SK-MEL-5 (cell line): ENCODE results near the gene CBFA2T3. TPM values are rescaled to one million over a fixed set of nuclear protein-coding genes. Genes with fewer than 3 reads are reported as not detected.

Experiments used
- DNase-seq: peaks from one replicate; pipeline ENCODE4 v3.0.0-alpha.2; 2016; ENCODE audit warnings: low read depth, low spot score
- in situ Hi-C: cut with HindIII; loops from 2 replicates; pipeline ENCODE4 v1.10.0; 2016; ENCODE audit warnings: low sequenced_read_pairs, high pct_unique_total_duplicates, low pct_unique_long_range_greater_than_20kb
- total RNA-seq: library from RNA; depleted of rRNA; stranded (reverse); fragments of >200 nt; shearing (Covaris generic); gene quantifications from 2 replicates; pipeline ENCODE4 v1.2.3, GENCODE V29; 2014

Gene CBFA2T3
- total RNA-seq, 1 experiment from 2014 or later: not detected

DNA sequence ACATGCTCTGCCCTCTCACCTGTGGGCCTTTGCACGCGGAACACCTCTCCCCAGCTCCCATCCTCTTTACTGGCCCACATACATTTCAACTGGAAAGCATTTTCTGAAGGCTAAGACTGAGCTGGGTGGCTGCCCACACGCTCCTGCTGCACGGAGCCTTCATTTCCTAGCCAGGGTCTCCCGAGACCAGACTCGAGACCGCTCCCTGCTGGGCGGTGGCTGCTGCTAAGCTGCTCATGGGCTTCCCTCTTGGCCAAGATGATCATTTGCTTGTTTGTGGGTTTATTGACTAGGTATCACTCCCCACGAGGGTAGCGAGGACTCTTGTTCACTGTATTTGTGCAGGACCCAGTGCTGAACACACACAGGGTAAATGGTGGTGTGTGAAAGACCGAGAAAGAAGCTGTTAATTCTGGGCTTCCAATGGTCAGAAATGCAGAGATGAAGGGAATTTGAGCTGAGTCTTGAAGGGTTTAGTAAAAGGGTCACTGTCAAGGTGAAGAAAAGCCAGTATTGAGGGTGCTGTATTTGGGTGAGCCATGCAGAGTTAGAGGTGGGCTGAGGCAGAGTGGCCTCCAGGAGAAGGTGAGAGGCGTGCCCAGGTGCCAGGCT is 119.2 kb downstream of the CBFA2T3 start:
- in situ Hi-C loops: no loop called here
- peak; percentile 78 for DNase-seq

DNA sequence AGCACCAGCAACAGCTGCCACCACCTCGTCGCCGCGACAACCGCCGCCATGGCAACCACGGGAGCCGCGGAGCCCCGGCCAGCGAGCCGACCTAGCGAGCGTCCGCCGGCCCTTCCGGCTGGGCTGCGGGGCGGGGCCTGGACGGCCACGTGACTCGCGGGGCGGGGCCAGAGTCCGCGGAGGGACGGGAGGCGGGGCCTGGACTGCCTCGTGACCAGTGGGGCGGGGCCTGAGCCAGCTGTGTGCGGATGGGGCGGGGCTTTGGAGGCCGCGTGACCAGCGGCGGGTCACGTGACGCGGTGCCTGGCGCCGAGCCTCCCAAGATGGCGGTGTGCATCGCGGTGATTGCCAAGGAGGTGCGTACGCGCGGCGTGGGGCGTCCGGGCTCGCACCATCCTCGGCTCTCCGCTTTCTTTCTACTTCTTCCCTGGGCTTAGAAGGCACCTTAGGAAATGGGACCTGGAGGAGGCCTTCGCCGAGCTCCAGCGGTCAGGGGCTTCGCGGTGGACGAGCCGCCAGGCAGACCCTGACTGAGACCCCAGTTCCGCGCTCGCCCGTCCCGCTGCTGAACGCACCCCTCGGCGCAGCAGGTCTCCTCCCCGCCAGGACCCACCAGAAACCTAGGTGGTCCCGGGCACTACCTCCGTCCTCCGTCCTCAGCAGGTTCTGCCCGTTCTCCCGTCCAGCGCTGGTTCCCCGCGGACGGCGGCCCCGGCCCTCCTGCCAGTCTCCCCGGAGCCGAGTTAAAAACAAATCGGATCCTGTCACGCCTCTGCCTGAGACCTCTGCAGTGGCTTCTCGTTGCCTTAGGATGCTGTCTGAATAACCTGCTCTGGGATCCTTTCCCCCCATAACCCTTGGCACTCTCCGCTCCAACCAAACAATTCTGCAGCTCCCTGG is 119.9 kb downstream of the CBFA2T3 start, which contains the start of the genes GALNS and TRAPPC2L:
TSS of gene GALNS (minus strand) at position 120 of the 900 bp plus-strand sequence. CDS start at position 50, 70 bp downstream.
TSS of gene TRAPPC2L (plus strand) at position 300 of the 900 bp plus-strand sequence. CDS start at position 324, 24 bp downstream.
- peak; percentile 90 for DNase-seq
- in situ Hi-C loops: no loop called here

DNA sequence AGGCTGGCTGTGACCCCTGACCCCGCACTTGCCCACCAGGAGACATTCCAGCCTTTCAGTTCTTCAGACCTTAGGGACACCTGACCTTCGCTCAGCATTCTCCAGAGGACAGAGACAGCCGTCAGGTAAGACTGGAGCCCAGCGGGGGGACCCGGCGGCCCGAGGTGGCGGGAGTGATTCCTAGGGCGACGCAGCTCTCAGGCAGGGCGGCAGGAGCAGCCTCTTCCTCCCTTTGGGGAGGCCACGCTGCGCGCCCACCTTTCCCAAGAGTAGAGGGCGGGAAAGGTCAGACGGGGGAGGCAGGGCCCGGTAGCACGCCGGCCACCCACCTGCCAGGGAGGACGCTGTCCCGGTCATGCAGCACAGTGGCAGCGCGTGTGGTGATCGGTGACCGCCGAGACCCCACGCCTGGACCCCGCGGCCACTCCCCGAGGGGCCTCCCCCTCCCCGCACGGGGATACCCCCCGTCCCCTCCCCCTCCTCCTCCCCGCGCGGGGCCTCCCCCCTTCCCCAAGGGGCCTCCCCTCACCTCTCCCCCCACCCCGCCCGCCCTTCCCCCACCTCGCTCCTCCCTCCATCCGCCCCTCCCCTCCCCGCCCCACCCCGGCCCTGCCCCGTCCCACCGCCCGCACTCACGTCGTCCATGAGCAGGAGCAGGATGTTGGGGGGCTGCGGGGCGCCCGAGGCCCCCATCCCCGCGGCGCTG is 120.7 kb downstream of the CBFA2T3 start:
- in situ Hi-C loops: no loop called here
- no peak for DNase-seq

DNA sequence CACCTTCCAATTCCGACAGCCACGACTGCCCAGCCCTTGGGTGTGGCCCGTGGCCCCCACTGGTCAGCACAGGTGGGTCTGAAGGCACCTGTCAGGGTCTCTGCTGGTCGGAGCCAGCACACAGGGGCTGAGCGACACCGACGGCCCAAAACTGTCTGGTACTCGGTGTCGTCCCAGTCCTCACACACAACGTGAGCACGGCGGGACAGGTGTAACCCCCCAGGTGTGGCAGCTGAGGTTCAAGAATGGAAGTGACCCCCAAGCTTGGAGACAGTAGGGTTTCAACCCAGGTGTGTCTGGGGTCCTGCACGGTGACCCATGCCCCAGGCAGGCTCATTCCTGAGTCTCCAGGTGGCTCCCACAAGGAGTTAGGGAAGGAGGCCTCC is 121.3 kb downstream of the CBFA2T3 start:
- no peak for DNase-seq
- in situ Hi-C loops: no loop called here

DNA sequence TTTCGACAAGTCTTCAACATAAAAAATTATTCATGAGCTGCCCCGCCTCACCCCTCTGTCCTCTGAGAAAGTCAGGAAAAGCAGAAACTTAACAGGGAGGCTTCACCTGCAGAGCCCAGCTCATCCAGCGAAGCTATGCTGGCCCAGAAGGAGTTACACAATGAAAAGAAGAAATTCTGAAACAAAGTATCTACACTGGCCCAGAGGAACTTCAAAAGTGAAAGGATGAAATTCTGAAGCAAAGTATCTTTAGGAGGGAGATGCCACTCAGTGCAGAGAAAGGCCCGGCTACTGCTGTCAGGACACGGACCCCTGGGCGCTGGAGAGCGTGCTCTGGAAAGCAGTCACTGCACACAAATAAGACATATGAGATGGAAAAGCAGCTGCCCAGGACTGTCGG is 121.8 kb downstream of the CBFA2T3 start:
- in situ Hi-C loops: no loop called here
- no peak for DNase-seq

DNA sequence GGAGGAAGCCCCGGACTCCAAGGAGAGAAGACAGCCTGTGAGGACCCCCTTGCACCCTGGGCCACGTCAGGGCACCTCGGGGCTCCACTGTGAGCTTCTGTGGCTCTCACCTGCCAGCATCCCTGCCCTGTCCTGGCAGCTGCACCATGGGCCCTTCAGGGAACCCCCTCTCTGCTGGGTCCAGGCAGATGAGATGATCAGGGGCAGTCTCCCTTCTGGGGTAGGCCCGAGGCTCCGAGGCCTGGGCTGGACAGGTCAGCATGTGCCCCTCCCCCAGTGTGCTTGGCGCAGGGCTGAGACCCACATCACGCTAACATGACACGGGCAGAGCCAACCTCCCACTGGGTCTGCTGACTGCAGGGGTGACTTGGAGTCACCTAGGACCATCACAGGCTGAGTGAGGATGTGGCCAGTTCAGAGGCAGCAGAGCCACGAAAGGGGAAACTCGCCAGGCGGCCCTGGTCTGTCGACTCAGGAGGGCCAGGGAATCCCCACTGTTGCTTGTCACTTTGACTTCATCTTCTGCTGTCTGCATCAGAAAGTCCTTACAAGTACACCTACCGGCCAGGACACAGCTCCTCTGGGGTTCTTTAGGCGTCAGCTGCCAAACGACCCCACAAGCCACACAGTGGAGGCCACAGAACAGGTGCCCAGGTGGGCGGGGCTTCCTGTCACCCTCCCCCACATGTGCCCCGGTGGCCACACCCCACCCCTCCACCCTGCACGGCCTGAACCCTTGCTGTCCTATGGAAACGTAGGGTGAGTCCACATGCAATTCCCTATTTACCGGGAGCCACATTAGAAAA is 122.5 kb downstream of the CBFA2T3 start:
- in situ Hi-C loops: no loop called here
- no peak for DNase-seq

DNA sequence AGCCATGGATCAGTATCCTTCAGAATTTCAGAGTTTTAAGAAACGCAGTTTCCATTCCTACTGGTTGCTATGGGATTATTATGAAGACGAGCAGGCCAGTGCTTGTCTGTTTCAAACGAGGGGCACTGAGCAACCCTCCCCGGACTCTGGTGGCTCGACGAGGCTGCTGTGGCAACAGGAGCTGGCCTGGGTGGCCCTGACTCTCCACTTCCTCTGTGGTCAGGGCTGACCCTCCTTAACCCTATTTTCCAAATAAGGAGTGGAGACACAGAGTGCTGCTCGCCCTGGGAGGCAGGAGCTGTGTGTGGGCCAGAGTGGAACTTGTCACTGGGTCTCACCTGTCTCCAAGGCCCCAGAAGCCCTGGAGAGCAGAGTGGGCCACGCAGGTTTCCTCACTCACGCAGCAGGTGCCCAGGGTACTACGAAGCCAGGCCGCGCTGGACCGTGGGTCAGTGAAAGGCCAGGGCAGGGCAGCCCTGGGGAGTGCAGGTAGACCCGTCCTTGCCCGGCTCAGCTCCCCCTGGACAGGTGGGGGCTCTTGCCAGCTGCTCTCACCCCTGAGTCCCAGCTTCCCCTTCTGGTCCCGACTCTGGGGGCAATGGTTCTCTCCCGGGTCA is 123.6 kb downstream of the CBFA2T3 start:
- in situ Hi-C loops: no loop called here
- DNase-seq: no peak

DNA sequence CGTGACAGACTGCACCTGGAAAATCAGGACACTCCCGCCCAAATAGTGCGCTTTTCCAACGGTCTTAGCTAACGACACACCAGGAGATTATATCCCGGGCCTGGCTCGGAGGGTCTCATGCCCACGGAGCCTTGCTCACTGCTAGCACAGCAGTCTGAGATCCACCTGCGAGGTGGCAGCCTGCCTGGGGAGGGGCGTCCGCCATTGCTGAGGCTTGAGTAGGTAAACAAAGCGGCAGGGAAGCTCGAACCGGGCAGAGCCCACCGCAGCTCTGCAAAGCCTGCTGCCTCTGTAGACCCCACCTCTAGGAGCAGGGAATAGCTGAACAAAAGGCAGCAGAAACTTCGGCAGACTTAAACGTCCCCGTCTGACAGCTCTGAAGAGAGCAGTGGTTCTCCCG is 125.4 kb downstream of the CBFA2T3 start:
- no peak for DNase-seq
- in situ Hi-C loops: no loop called here

DNA sequence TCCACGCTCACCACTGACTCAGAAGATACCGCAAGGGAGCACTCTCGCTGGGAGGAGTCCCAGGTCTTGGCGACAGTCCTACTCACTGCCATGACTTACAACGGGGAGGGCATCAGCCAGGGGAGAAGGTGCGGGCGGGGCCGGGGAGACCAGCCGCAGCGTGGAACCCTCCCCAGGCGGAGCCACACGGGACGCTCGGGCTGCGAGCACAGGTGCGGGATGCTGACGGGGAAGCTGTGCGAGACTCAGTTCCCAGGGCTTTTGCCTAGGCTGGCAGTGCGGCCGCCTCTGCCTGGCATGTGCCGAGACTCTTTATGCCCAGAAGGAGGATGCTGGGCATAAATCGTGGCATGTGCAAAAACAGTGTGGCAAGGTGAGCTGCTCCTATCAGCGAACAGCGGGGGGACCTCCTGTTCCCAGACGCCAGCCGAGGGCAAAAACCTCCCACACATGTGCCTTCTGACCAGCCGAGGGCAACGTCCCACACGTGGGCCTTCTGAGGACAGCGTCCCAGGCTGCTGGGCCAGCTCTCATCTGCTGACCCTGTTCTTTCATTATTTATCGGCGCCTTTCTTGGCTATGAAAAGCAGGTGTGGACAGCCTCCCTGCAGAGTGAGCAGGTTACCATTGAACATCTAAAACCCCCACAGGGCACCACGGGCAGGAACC is 126.3 kb downstream of the CBFA2T3 start:
- in situ Hi-C loops: no loop called here
- DNase-seq: no peak

DNA sequence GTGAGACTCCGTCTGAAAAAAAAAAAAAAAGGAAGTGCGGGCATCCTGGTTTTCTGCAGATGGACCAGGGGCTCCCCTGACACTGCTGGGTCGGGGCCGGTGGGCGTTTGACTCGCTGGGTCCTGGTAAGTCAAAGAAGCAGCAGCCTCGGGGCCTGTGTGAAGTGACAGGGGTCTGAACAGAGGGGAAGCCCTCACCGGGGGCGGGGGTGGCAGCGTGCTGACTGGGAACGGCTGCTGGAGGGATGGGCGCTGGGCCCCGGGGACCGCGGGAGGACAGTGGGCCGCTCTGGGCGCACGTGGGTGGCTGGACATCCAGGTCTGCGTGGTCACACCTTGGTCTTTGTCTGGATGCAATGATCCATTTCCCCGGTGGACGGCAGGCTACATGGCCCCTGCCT is 128.4 kb downstream of the CBFA2T3 start:
- DNase-seq: no peak
- in situ Hi-C loops: no loop called here

DNA sequence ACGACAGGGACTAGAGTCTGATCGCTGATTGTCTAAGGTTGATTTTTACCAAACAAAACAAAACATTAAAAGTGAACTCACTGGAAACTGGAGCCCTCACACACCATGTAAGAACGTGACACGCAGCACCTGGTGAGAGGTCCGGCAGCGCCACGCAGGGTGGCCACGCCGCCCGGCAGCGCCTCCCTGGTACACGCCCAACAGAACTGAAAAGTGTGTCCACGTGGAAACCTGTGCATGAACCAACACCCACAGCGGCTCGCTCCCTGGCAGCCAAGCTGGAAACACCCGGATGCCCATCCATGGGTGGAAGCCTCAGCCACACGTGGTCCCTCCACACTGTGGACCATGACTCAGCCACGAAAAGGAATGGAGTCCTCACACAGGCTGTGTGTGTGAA is 129.4 kb downstream of the CBFA2T3 start:
- DNase-seq: no peak
- in situ Hi-C loops: no loop called here

DNA sequence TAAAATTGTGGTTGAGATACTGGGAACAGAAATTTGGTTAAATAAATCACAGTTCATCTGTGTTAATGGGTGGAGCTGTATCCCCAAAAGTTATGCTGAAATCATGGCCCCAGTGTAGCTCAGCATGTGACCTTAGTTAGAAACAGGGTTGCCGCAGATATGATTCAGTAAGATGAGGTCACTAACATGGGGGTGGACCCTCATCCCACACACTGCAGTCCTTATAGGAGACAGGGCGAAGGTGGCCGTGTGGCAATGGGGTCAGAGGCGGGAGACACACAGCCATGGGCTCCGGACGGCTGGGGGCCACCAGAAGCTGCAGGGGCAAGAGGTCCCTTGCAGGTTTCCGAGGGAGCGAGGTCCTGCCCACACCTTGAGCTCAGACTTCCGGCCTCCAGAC is 130.9 kb downstream of the CBFA2T3 start:
- DNase-seq: no peak
- in situ Hi-C loops: no loop called here

DNA sequence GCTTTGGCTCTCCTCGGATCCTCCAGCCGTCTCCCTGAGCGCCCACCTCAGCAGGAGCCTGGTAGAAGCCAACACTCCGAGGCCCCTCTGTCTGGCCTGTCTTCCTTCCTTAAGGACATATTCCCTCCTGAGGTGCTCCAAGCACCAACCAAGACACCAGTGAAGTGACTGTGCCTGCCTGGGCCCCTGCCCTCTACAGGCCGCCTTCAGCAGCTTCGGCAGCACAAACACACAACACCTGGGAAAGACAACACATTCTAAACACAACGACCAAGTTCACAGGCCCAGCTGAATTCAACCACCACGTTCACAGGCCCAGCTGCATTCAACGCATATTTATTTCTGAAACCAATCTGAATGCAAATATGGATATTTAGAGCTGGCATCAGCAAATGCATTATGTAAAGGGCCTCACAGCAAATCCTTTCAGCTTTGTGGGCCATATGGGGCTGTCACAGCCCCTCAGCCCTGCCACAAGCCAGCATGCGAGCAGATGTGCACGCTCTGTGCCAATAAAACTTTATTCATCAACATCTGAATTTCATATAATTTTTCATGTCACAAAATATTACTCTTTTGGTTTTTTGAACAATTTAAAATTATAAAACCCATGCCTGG is 132.5 kb downstream of the CBFA2T3 start:
- in situ Hi-C loops: no loop called here
- DNase-seq: no peak

DNA sequence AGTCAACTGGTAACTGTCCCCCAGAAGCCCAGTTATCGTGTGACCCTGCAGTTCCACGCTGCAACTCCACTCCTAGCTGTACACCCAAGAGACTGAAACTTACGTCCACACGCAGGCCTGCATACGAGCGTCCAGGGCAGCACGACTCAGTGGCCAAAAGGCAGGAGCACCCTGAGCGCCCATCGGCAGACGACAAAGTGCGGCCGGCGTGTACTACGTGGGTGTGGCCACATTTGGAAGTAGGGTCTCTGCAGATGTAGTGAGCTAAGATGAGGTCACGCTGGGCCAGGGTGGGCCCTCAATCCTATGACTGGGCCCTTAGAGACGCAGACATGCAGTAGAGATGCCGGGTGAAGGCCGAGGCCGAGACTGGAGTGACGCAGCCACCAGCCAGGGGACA is 133.8 kb downstream of the CBFA2T3 start:
- DNase-seq: no peak
- in situ Hi-C loops: no loop called here

DNA sequence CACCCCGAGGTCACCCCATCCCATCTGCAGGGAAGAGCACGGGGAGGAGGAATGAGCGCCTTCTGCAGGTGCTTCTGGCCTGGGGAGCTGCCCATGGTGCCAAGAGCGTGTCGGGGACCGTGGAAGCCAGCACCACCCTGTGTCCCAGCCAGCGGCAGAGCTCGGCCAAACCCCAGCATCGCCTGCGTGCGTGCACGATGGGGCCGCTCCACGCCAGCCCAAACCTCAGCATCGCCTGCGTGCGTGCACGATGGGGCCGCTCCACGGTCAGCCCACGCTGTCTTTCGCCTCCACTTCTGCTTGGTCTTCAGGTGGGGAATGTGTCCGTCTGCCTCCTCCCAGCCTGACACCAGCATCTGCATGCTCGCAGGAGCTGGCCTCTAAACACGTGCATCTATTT is 134.2 kb downstream of the CBFA2T3 start:
- DNase-seq: no peak
- in situ Hi-C loops: no loop called here

DNA sequence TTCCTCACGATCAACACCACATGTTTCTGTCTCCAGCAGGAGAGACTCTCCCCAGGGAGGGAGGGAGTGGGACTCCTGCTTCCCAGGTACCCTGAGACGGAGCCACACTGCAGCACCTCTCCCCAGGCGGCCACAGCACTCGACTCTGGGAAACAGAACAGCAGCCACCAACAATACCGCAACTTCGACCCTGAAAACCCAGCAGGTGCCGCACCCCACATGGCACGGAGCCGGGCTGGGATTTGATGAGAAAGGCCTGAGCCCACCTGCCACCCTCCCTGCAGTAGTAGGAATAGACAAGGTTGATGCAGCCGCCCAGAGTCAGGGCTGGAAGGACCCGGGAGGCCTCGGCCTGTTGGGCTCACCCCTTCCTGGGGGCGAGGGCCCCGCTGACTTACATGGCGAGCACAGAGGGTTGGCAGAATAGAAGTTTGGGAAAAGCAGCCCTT is 134.7 kb downstream of the CBFA2T3 start:
- in situ Hi-C loops: no loop called here
- DNase-seq: no peak
